GM12801 (cell line): Measurements from ENCODE around the gene ALKAL2.

Experiments
- TF ChIP-seq, protein P1 (sequence below): IDR thresholded peaks from one replicate; pipeline ENCODE4 v1.5.1; 2011; ENCODE audit warnings: control low read depth; ENCODE audit not compliant: insufficient read length; ENCODE audit errors: extremely low read depth

Gene ALKAL2

GRCh38 chr2:319059-319600 lies 31.2 kb upstream of the ALKAL2 start:
- TF ChIP-seq, protein P1, sequence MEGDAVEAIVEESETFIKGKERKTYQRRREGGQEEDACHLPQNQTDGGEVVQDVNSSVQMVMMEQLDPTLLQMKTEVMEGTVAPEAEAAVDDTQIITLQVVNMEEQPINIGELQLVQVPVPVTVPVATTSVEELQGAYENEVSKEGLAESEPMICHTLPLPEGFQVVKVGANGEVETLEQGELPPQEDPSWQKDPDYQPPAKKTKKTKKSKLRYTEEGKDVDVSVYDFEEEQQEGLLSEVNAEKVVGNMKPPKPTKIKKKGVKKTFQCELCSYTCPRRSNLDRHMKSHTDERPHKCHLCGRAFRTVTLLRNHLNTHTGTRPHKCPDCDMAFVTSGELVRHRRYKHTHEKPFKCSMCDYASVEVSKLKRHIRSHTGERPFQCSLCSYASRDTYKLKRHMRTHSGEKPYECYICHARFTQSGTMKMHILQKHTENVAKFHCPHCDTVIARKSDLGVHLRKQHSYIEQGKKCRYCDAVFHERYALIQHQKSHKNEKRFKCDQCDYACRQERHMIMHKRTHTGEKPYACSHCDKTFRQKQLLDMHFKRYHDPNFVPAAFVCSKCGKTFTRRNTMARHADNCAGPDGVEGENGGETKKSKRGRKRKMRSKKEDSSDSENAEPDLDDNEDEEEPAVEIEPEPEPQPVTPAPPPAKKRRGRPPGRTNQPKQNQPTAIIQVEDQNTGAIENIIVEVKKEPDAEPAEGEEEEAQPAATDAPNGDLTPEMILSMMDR: no peak

- TF ChIP-seq, protein P1: no peak
These were observed 29.9 kb upstream of the ALKAL2 start for GRCh38 chr2:317501-318424.

- TF ChIP-seq, protein P1: no peak
These were observed 28.5 kb upstream of the ALKAL2 start for GRCh38 chr2:316381-316780.

DNA sequence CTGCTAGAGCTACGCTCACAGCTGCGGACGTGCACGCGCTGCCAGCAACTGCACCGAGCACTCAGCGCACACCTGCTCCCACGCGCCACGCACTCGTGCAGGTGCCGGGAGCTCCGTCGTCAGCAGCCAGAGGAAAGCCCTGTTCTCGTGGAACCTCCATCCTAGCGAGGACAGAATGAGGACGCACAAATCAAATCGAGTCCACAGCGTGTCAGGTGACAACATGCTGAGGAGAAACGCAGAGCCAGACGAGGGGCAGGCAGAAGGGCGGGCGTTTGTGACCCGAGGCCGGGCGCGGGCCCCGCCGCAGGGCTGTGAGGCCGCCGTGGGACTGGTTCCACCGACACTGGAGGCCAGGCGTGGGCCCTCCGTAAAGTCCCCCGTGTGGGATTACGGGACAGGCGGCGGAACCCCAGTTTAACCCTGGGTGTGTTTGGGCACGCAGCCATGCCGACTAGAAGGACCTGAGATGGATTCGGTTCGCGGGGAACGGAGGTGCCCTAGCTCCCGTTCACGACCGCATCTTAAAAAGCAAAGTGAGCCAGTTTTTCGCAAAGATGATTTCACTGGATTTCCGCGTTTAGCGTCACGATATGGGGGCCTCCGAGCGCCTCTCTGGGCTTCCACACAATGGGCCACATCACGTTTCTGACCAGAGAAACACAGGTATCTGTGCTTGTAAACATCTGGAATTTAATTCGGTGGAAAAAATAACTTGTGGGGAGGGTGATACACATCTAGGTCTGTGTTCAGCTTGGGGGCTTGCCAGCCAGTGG lies 26.9 kb upstream of the ALKAL2 start:
- TF ChIP-seq, protein P1: no peak

DNA sequence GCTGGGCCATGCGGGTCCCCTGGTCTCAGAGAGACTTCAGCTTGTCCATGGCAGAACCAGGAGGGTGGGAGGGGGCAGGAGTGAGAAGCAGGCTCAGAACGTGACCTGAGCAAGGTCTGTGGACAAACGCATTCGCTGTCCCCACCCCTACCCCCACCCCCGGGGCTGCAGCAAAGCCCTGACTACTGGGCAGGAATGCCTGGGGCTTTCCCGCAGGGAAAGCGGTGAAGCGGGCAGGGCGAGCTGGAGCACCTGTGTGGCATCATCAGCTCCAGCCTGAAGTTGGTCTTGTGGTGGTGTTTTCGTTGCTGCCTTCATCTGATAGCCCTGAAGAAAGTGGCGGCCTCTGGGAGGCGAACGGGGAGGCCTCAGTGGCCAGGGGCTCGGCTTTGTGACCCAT lies 26.1 kb upstream of the ALKAL2 start:
- TF ChIP-seq, protein P1: no peak

GRCh38 chr2:310994-311393 lies 23.1 kb upstream of the ALKAL2 start:
- TF ChIP-seq, protein P1: no peak

- TF ChIP-seq, protein P1: no peak
These were observed 22.1 kb upstream of the ALKAL2 start for GRCh38 chr2:309954-310510.
